NCI-H774 (cell line): ENCODE measurements around the gene CAMTA1.

ENCODE experiments used
- DNase-seq: peaks from one replicate; lab custom pipeline; 2025; lab: John Stamatoyannopoulos, UW

Gene CAMTA1

GRCh38 chr1:7576946-7577657, 791.8 kb downstream of the CAMTA1 start:
- no peak for DNase-seq

DNA sequence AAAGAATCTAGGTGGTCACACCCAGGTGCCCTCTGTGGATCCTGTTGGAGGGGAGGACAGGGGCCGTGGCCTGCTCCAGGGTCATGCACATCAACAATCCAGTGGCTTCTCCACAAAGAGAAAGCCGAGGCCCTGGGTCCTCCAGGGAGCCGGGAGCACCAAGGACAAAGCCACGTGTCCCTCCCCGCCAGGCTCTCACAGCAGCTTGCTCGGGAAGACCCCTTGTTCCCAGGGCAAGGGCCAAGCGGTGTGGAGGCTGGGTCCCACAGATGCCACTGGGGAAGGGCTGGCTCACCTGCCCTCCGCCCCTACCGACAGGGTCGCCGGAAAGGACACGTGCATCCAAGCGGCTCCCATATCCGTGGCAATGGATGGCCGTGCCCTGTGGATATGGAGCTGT, 793.0 kb downstream of the CAMTA1 start:
- no peak for DNase-seq

GRCh38 chr1:7579016-7579415, 793.8 kb downstream of the CAMTA1 start:
- no peak for DNase-seq

DNA sequence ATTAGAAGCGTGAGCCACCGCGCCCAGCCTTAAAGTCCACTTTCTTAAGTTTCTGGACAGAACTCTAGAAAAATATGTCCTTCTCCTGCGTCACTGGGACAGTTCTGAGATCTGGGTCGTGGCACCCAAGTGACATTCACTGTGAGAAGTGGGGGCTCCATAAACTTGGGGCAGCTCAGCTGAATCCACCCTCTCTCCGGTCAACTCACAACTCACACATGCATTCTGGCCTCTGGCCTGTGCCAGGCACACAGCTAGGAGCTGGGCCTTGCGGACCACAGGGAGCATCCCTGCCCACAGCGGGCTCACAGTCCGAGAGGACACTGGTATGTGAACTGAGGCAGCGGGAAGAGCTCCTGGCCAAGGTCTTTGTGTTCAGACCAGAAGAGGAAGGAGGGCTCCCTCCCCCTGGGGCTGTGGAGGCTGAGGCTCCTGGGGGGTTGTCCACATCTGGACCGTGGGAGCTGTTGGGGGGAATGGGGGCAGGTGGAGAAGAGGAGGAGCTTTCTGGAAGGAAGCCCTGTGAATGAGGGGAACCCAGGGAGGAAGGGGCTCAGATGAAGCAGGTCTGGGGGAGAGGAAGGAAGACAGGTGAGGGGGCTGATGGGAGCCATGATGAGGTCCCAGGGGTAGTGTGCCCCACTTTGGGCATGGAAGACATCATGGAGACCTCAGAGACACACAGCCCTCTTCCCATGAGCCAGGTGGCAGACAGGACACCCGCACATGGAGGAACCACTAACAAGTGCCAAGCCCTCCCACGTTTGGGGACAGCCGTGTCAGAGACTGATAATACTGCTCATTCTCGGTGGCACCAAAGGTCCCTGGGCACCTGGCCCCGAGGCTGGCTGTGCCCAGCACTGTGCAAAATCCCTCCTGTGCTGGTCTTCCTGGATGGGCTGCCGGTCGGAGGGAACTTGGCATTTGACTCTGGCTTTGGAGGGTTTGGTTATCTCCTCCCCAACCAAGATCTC, 794.9 kb downstream of the CAMTA1 start:
- no peak for DNase-seq

DNA sequence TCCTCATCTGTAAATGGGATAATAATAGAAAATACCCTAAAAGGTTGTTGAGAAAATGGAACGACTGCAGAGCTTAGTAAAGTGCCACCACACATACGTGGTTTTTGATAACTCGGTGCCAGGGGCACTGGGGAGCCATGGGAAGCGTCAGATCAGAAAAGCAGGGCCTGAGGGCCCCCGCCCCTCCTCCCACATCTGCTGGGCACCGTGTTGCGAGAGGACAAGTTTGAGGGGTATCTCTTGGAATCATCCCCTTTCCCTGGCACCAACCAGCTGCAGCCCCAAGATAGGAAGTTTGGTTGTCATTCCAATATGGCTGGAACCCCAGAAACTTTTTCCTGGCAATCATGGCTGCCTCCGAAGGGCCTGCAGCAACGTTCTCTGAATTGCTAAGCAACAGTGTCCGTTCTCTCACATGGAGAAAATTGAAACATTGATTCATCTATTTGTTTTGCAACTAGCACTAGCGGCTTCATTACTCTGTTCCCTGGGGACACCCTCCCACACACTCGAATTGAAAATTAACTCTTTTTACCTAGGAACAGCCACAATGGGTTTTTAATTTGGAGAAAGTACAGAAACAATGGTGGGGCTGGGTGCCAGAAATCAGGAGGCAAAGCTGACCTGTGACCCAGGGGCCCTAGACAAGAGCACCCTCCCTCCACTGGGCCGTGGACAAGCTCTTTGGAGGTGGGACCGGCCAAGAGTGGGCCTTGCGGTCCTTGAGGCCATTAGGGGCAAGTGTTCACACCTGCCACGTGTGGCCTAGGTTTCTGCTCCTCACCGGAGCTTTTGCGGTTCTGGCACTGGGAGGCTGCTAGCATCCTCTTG, 795.9 kb downstream of the CAMTA1 start:
- DNase-seq: no peak

DNA sequence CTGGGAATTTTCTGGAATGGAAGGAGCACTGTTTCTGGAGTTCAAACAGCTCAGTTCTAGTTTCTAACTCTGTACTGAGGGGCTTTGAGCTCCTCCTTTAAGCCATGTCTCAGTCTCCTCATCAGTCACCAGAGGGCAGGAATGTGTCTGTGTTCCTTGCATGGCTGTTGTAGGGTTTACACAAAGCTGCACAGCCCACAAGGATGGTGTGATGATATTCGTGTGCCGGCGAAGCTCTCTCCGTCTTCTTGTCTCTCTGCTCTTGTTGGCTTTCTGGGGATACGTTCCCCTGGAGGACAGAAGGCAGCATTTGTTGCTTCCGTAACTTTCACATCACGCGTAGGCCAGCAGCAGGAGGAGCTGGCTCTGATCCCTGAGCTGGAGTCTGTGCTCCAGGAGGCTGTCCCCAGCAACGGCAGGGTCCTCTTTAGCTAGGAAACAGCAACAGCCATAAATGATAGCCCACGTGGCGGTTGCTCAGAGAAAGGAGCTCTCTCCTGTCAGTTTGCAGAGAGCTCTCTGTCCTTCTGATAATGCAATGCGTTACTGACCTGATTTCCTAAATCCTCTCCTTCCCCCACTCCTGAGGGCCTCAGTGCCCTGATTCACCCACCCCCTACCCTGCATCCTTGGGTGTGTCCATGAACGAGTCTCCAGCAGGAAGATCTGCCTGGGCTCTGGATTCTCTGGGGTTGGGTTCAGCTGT, 796.7 kb downstream of the CAMTA1 start:
- no peak for DNase-seq

DNA sequence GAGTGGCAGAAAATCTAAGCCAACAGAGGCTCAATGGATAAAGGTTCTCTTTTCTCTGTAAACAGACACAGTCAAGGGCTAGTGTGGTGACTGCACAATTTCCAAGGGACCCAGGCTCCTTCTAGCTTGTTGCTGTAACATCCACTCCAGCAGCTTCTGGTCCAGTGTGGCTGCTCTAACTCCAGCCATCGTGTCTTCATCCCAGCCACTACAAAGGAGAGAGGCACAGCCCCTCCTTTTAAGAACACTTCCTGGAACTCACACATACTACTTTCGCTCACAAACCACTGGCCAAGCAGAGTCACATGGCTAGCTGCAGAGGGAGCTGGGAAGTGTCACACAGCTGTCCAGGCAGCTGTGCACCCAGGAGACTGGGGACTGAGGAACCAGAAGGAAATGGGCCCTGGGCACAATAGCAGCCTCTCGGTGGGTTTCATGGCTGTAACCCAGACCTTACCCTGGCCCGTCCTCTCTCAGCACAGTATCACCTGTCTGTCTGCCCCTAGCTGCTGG, 797.3 kb downstream of the CAMTA1 start:
- no peak for DNase-seq

GRCh38 chr1:7583291-7584096, 798.2 kb downstream of the CAMTA1 start:
- DNase-seq: no peak

GRCh38 chr1:7584157-7584556, 798.9 kb downstream of the CAMTA1 start:
- no peak for DNase-seq

GRCh38 chr1:7584643-7585042, 799.4 kb downstream of the CAMTA1 start:
- no peak for DNase-seq

- no peak for DNase-seq
Measured at GRCh38 chr1:7585216-7585907, 800.1 kb downstream of the CAMTA1 start.

DNA sequence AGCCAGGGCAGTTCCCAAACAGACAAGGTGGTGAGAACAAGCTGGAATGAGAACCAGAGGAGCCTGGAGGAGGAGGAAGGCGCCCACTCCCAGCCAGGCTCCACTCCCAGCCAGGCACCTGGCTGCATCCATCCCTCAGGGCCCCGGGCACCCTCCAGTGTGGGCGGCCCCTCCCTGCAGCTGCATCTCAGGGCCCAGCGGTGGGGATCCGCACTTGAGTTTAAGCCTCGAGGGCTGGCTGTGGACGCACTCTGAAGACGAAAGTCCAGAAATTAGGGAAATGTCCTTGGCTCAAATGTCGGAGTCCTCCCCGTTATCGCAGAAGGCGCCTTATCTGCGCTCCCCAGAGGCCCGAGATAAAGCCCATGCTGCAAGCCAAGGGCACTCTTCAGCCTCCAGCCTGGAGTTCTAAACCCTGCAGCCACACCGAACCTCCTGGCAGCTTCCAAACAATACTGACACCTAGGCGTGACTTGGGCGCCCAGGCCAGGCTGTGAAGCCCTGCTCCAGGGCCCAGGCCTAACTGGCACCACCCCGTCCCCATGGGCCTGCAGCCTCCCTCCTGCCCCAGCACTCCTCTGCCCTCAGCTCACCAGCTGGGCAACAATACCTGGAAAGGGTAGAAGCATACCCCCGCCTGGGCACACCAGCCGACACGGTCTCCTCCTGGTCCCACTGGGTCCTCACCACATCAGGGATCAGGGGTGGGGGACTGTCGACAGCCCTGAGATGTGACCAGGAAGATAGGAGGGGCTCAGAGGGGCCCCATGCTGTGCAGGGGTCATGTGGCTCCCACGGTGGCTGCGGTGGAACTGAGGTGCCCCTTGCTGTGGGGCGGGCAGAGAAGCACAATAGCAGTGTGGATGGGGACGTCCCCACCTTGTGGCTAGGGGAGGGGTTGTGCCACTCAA, 801.0 kb downstream of the CAMTA1 start:
- DNase-seq: no peak

- no peak for DNase-seq
Measured at GRCh38 chr1:7587108-7587772, 802.0 kb downstream of the CAMTA1 start.

DNA sequence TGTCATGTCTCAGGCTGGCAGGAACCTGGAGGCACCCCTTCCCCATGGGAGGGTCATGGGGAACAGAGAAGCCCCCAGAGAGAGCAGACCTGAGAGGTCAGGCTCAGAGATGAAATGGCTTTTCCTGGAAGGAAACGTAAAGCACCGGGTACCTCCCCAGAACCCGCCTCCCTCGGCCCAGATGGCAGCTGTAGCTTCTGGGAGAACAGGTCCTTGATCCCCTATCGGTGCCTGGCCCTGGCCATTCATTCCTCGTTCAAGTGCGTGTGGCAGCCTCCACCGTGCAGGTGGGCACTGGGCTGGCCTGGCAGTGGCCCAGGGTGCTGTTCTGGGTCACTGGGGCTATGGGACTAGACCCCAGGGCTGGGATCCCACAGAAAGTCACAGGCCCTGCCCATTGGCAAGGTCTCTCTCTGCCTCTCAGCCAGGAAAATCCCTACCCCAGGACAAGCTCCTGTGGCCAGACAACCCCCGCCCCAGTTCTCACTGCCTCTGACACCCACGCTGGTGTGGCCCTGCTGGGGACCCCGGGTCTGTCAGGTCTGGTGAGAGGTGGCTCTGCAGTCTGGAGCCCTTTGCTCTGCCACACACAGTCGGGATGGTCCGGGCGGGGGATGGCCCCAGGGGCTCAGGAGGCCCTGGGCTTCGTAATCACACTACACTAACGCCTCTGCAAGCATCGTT, 802.7 kb downstream of the CAMTA1 start:
- no peak for DNase-seq

- no peak for DNase-seq
Measured at GRCh38 chr1:7588457-7588827, 803.2 kb downstream of the CAMTA1 start.

GRCh38 chr1:7589080-7589735, 804.0 kb downstream of the CAMTA1 start:
- no peak for DNase-seq

DNA sequence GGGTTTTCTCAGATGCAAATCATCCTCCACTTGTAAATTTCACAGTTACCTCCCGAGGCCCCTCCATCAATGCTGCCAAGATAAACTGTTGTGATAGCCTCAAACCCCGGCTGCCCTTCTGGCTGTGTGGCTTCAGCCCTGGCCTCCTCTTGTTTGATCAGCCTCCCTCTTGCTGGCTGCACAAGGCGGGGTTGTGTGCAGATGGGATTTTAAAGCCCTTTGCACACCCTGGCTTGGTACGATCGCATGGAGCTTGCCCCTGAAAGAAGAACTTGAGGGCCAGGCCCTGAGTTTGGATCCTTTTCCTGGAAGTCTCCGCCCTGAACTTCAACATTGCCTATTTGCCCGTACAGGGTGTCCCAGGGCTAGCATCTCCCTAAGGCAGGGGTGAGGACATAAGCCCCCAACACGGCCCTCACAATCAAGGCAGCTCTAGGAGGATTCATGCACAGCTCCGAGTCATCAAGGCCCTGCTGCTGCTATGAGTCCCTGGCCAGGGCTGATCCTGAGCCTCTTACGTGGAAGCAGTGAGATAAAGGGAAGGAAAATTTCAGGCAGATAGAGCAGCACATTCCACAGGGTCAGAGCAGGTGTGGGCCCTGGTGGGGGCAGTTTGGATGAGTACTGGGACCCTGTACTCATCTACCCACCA, 804.6 kb downstream of the CAMTA1 start:
- DNase-seq: no peak
